ENCODE data around the gene HECW1.

The HECW1 gene

GRCh38 chr7:43265139-43265538 lies 152.7 kb downstream of the HECW1 start:
- no peak for DNase-seq (ENCODE audit: low read depth)

- DNase-seq (ENCODE audit: low read depth) = no peak
Measured at GRCh38 chr7:43273939-43274719, 161.7 kb downstream of the HECW1 start.

- no peak for DNase-seq (ENCODE audit: low read depth)
Measured at GRCh38 chr7:43274752-43275151, 162.3 kb downstream of the HECW1 start.

- no peak for DNase-seq (ENCODE audit: low read depth)
Measured at GRCh38 chr7:43276547-43276946, 164.1 kb downstream of the HECW1 start.

GRCh38 chr7:43278088-43278644 lies 165.7 kb downstream of the HECW1 start:
- no peak for DNase-seq (ENCODE audit: low read depth)

- DNase-seq (ENCODE audit: low read depth) = no peak
Measured at GRCh38 chr7:43281268-43281667, 168.8 kb downstream of the HECW1 start.

- no peak for DNase-seq (ENCODE audit: low read depth)
Measured at GRCh38 chr7:43283706-43284105, 171.3 kb downstream of the HECW1 start.

GRCh38 chr7:43289826-43290225 lies 177.4 kb downstream of the HECW1 start:
- DNase-seq (ENCODE audit: low read depth) = no peak

- no peak for DNase-seq (ENCODE audit: low read depth)
Measured at GRCh38 chr7:43290978-43291377, 178.5 kb downstream of the HECW1 start.

- no peak for DNase-seq (ENCODE audit: low read depth)
Measured at GRCh38 chr7:43291789-43292188, 179.3 kb downstream of the HECW1 start.

GRCh38 chr7:43292384-43292783 lies 179.9 kb downstream of the HECW1 start:
- no peak for DNase-seq (ENCODE audit: low read depth)

- no peak for DNase-seq (ENCODE audit: low read depth)
Measured at GRCh38 chr7:43294080-43294630, 181.7 kb downstream of the HECW1 start.

GRCh38 chr7:43295429-43295828 lies 183.0 kb downstream of the HECW1 start:
- no peak for DNase-seq (ENCODE audit: low read depth)

GRCh38 chr7:43296306-43296705 lies 183.9 kb downstream of the HECW1 start:
- no peak for DNase-seq (ENCODE audit: low read depth)

GRCh38 chr7:43298617-43299016 lies 186.2 kb downstream of the HECW1 start:
- no peak for DNase-seq (ENCODE audit: low read depth)

GRCh38 chr7:43300121-43300520 lies 187.7 kb downstream of the HECW1 start:
- no peak for DNase-seq (ENCODE audit: low read depth)

GRCh38 chr7:43302211-43302711 lies 189.8 kb downstream of the HECW1 start:
- DNase-seq (ENCODE audit: low read depth) = no peak

GRCh38 chr7:43302773-43303460 lies 190.5 kb downstream of the HECW1 start:
- no peak for DNase-seq (ENCODE audit: low read depth)

GRCh38 chr7:43303740-43304241 lies 191.3 kb downstream of the HECW1 start:
- no peak for DNase-seq (ENCODE audit: low read depth)

GRCh38 chr7:43306404-43306803 lies 194.0 kb downstream of the HECW1 start:
- no peak for DNase-seq (ENCODE audit: low read depth)

GRCh38 chr7:43307522-43307921 lies 195.1 kb downstream of the HECW1 start:
- no peak for DNase-seq (ENCODE audit: low read depth)

GRCh38 chr7:43308913-43309705 lies 196.7 kb downstream of the HECW1 start:
- no peak for DNase-seq (ENCODE audit: low read depth)
